ENCODE results near the gene RPL15.

DNA sequence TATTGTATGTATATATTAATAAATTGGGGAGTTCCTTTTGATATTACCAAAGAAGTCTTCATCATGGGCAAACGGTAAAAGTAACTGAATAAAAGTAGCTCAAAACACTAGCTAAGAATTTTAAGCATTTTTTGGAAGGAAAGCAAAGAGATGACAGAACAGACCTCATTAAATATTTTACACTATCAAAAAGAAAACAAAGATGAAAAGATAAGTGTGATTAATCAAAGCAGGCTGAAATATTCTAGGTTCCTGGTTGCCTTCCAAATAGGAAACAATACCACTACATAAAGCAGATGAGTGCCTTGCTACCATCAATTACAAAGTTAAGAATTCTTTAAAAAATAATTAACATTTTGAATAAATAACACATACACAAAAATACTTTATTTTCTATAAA is 3.8 kb upstream of the RPL15 start:
- TF ChIP-seq, protein P1, sequence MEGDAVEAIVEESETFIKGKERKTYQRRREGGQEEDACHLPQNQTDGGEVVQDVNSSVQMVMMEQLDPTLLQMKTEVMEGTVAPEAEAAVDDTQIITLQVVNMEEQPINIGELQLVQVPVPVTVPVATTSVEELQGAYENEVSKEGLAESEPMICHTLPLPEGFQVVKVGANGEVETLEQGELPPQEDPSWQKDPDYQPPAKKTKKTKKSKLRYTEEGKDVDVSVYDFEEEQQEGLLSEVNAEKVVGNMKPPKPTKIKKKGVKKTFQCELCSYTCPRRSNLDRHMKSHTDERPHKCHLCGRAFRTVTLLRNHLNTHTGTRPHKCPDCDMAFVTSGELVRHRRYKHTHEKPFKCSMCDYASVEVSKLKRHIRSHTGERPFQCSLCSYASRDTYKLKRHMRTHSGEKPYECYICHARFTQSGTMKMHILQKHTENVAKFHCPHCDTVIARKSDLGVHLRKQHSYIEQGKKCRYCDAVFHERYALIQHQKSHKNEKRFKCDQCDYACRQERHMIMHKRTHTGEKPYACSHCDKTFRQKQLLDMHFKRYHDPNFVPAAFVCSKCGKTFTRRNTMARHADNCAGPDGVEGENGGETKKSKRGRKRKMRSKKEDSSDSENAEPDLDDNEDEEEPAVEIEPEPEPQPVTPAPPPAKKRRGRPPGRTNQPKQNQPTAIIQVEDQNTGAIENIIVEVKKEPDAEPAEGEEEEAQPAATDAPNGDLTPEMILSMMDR (IDR thresholded peaks at IDR 0.05): no peak
- no peak for TF ChIP-seq POLR2A (IDR thresholded peaks at IDR 0.05)
